GM12878 (cell line): ENCODE measurements around the gene VAMP3. TPM values are rescaled to one million over a fixed set of nuclear protein-coding genes. Genes with fewer than 3 reads are reported as not detected.

Experiments used
- ATAC-seq: fragments of 200-7000 bp; cut with Tn5 transposase; 3 replicates; pipeline ENCODE4 v1.9.1; 2020; ENCODE audit warnings: mild to moderate bottlenecking, moderate library complexity
- BruUV-seq: library from RNA; stranded (reverse); fragments of 400-500 nt; replicated peaks from 2 replicates; lab custom pipeline; 2021; lab: Mats Ljungman, UMichigan
- CTCF ChIA-PET: fragments of 300-600 bp; sonication (Branson Sonifier 250); formaldehyde crosslinking; extraction: SDS; loops from one replicate; lab custom pipeline; 2021; ENCODE audit warnings: inconsistent platforms; lab: Yijun Ruan, JAX
- POLR2A ChIA-PET: fragments of 350-600 bp; formaldehyde crosslinking; extraction: SDS; loops from one replicate; lab custom pipeline; 2021; ENCODE audit warnings: inconsistent platforms; lab: Charles Lee
- RAD21 ChIA-PET: fragments of 300-600 bp; sonication (Branson Sonifier 250); formaldehyde crosslinking; loops from one replicate; lab custom pipeline; 2023; ENCODE audit warnings: antibody characterized with exemption; ENCODE audit not compliant: unreplicated experiment; lab: Charles Lee
- SMC1A ChIA-PET: fragments of 300-600 bp; sonication (Branson Sonifier 250); formaldehyde crosslinking; loops from one replicate; lab custom pipeline; 2023; ENCODE audit not compliant: unreplicated experiment, uncharacterized antibody; lab: Charles Lee
- DNase-seq: peaks from one replicate; pipeline ENCODE4 v3.0.0-alpha.2; 2011; ENCODE audit warnings: low read depth, low spot score
- FAIRE-seq: peaks from 3 replicates; lab custom pipeline; 2011; peaks lifted over from hg19 to GRCh38; lab: Jason Lieb, UNC
- H2AFZ ChIP-seq: 2 replicates; pipeline ENCODE4 v1.6.0; 2011; ENCODE audit warnings: low read depth, low read length, control low read depth; ENCODE audit not compliant: control insufficient read depth
- H3K27ac ChIP-seq: 2 replicates; pipeline ENCODE4 v1.5.1; 2011; ENCODE audit warnings: control low read depth; ENCODE audit not compliant: control insufficient read depth, insufficient read depth
- H3K27me3 ChIP-seq, 2 experiments: replicated peaks in 1 of 2; 2 replicates each; pipeline versions ENCODE4 v1.6.0 to v1.6.1; 2011; ENCODE audit warnings: low read length in 1 of 2; ENCODE audit not compliant: control insufficient read depth in 2 of 2, insufficient read depth in 2 of 2
- H3K36me3 ChIP-seq, 2 experiments: 2 replicates each; pipeline ENCODE4 v1.5.1; 2011; ENCODE audit warnings: low read length in 1 of 2; ENCODE audit not compliant: control insufficient read depth in 2 of 2, insufficient read depth in 2 of 2
- H3K4me1 ChIP-seq: 2 replicates; pipeline ENCODE4 v1.6.1; 2011; ENCODE audit warnings: mild to moderate bottlenecking, low read length, moderate library complexity, mixed read lengths; ENCODE audit not compliant: control insufficient read depth, insufficient read depth
- H3K4me2 ChIP-seq: 2 replicates; pipeline ENCODE4 v1.6.0; 2011; ENCODE audit warnings: control low read depth; ENCODE audit not compliant: control insufficient read depth, insufficient read depth
- H3K4me3 ChIP-seq: fragments of 200-600 bp; sonication (generic); 2 replicates; pipeline ENCODE4 v1.5.1; 2016
- H3K79me2 ChIP-seq: 2 replicates; pipeline ENCODE4 v1.6.0; 2011; ENCODE audit warnings: low read length; ENCODE audit not compliant: control insufficient read depth, insufficient read depth
- H3K9ac ChIP-seq: 2 replicates; pipeline ENCODE4 v1.8.0; 2011; ENCODE audit warnings: low read length, control low read depth, mixed read lengths; ENCODE audit not compliant: control insufficient read depth, insufficient read depth
- H3K9me3 ChIP-seq: replicated peaks from 3 replicates; pipeline ENCODE4 v1.5.1; 2011; ENCODE audit warnings: mild to moderate bottlenecking, low read length; ENCODE audit not compliant: control insufficient read depth, insufficient read depth
- H4K20me1 ChIP-seq: 2 replicates; pipeline ENCODE4 v1.6.0; 2011; ENCODE audit not compliant: control insufficient read depth, insufficient read depth
- ATF2 ChIP-seq: IDR thresholded peaks from 2 replicates; pipeline ENCODE4 v1.6.1; 2012; ENCODE audit warnings: low read length, inconsistent platforms
- ATF3 ChIP-seq: IDR thresholded peaks from 2 replicates; pipeline ENCODE4 v1.6.1; 2011; ENCODE audit warnings: low read depth, mild to moderate bottlenecking, low read length, moderate library complexity, borderline replicate concordance; ENCODE audit errors: extremely low read depth
- CHD1 ChIP-seq: IDR thresholded peaks from 2 replicates; pipeline ENCODE4 v1.6.1; 2012; ENCODE audit warnings: low read depth, low read length, improper control_type of control experiment
- IKZF1 ChIP-seq: fragments of 450-650 bp; conservative IDR thresholded peaks from 2 replicates; pipeline ENCODE4 v1.6.1; 2017; ENCODE audit warnings: antibody characterized with exemption, mild to moderate bottlenecking
- JUND ChIP-seq: IDR thresholded peaks from 2 replicates; pipeline ENCODE4 v1.6.1; 2012; ENCODE audit warnings: low read depth, mild to moderate bottlenecking, low read length, improper control_type of control experiment, moderate library complexity
- NR2F1 ChIP-seq: fragments of 450-650 bp; conservative IDR thresholded peaks from 2 replicates; pipeline ENCODE4 v1.6.1; 2017; ENCODE audit warnings: mild to moderate bottlenecking
- PAX8 ChIP-seq: fragments of 450-650 bp; IDR thresholded peaks from 2 replicates; pipeline ENCODE4 v1.6.1; 2017; ENCODE audit warnings: mild to moderate bottlenecking, moderate library complexity
- RELA ChIP-seq: fragments of 450-650 bp; IDR thresholded peaks from 2 replicates; pipeline ENCODE4 v1.8.0; 2014; ENCODE audit warnings: borderline replicate concordance; ENCODE audit not compliant: partially characterized antibody
- RFX5 ChIP-seq: IDR thresholded peaks from 2 replicates; pipeline ENCODE4 v1.6.1; 2011; ENCODE audit warnings: low read depth, low read length, improper control_type of control experiment
- SUPT20H ChIP-seq: IDR thresholded peaks from 2 replicates; pipeline ENCODE4 v1.6.1; 2011; ENCODE audit warnings: low read depth, mild to moderate bottlenecking, low read length, moderate library complexity, borderline replicate concordance; ENCODE audit not compliant: control insufficient read depth
- ZBTB40 ChIP-seq: fragments of 450-650 bp; IDR thresholded peaks from 2 replicates; pipeline ENCODE4 v1.6.1; 2016; ENCODE audit warnings: mild to moderate bottlenecking, moderate library complexity, borderline replicate concordance
- WGBS: methylation state at CpG from one replicate; pipeline ENCODE4 v1.1.6; 2016; ENCODE audit warnings: low lambda C conversion rate; ENCODE audit not compliant: insufficient replicate concordance, insufficient coverage; ENCODE audit errors: missing lambda C conversion rate; 5-methylcytosine and 5-hydroxymethylcytosine counted together
- in situ Hi-C: fragments of 300-500 bp; cut with MboI; formaldehyde crosslinking; loops from 9 replicates; pipeline ENCODE4 v1.14.3; 2018; ENCODE audit warnings: mixed read lengths
- intact Hi-C: fragments of 100-400 bp; cut with micrococcal nuclease; formaldehyde crosslinking; loops from one replicate; pipeline ENCODE4 v1.14.2; 2022; ENCODE audit not compliant: unreplicated experiment
- polyA plus RNA-seq, 11 experiments: library from polyadenylated mRNA; depleted of rRNA in 4 of 11; unstranded in 6 of 11; stranded (reverse) in 5 of 11; fragments of >200 nt; fragmentation: Nextera tagmentation in 4 of 11; fragmentation: Illumina TruSeq in 1 of 11; extraction: Ambion mirVana in 4 of 11; extraction: Trizol in 1 of 11; gene quantifications; 1 replicate in 1 of 11; 2 replicates in 10 of 11; pipeline versions ENCODE4 v1.2.1 to v1.2.3, GENCODE V29; 2011 to 2016; ENCODE audit warnings: inconsistent platforms in 2 of 11, missing spikeins in 2 of 11, low read depth in 1 of 11
- total RNA-seq, 4 experiments: library from RNA; depleted of rRNA in 3 of 4; stranded (reverse); fragments of >200 nt in 3 of 4; fragmentation: Illumina TruSeq in 1 of 4; extraction: Trizol in 1 of 4; gene quantifications; 2 replicates each; pipeline versions ENCODE4 v1.2.1 to v1.2.3, GENCODE V29; 2013 to 2021
- TF ChIP-seq, protein P1 (sequence below): fragments of 450-650 bp; IDR thresholded peaks from 2 replicates; pipeline ENCODE4 v1.6.1; 2016; ENCODE audit warnings: mild to moderate bottlenecking

The VAMP3 gene
- total and polyA plus RNA-seq, 10 of the 15 experiments (the other 5 are each of a cell fraction or from before 2014, with no cell fraction given): 4.8 to 24.9 (median 9.7) TPM

- Histone ChIP-seq H3K9me3 (peaks cover 7% of the 10 kb centered on the region; the same call in 2 of the 3 replicates), H4K20me1 (no peaks in the 10 kb centered on the region; the same call in 1 of the 2 replicates), H3K4me3 (no peak overlapping the region), H2AFZ (no peak overlapping the region), H3K79me2 (no peaks in the 10 kb centered on the region), H3K9ac (no peak overlapping the region), H3K4me2 (no peak overlapping the region), H3K36me3 (no peaks in the 10 kb centered on the region), H3K27ac (no peak overlapping the region), H3K4me1 (no peaks in the 10 kb centered on the region), H3K27me3 (no peaks in the 10 kb centered on the region)
- ChIA-PET RAD21 (no interaction called here), CTCF (interaction anchor here (2.3 kb wide), 1 partner anchor 93 kb away, joined by 7 read pairs; no protein-coding TSS in a partner anchor), POLR2A (no interaction called here), SMC1A (interaction anchor here (0.7 to 1.2 kb wide), 3 partner anchors 59 to 275 kb away, joined by 3 to 4 read pairs (median 3); no protein-coding TSS in a partner anchor)
- in situ Hi-C loops: no loop called here
- no TSS peak for BruUV-seq
- intact Hi-C loops: no loop called here
- DNase-seq: no peak
- WGBS: 51% methylated on average over 6 of the region's 6 CpGs
- FAIRE-seq: no peak
- no peak for TF ChIP-seq PAX8
- TF ChIP-seq, protein P1, sequence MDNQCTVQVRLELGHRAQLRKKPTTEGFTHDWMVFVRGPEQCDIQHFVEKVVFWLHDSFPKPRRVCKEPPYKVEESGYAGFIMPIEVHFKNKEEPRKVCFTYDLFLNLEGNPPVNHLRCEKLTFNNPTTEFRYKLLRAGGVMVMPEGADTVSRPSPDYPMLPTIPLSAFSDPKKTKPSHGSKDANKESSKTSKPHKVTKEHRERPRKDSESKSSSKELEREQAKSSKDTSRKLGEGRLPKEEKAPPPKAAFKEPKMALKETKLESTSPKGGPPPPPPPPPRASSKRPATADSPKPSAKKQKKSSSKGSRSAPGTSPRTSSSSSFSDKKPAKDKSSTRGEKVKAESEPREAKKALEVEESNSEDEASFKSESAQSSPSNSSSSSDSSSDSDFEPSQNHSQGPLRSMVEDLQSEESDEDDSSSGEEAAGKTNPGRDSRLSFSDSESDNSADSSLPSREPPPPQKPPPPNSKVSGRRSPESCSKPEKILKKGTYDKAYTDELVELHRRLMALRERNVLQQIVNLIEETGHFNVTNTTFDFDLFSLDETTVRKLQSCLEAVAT: no peak
- TF ChIP-seq ATF3: no peak
- TF ChIP-seq JUND: no peak
- no peak for TF ChIP-seq ATF2
- TF ChIP-seq ZBTB40: no peak
- TF ChIP-seq RFX5: no peak
- no peak for TF ChIP-seq RELA
- TF ChIP-seq IKZF1: no peak
- no peak for TF ChIP-seq NR2F1
- no peak for TF ChIP-seq CHD1
- TF ChIP-seq SUPT20H: no peak
- no peak for ATAC-seq
Observed at GRCh38 chr1:7811476-7811875, 40.4 kb downstream of the VAMP3 start.
